IPS DF 4.7 (cell line): ENCODE measurements around the gene AGPAT3.

ENCODE experiments used
- DNase-seq: peaks from one replicate; pipeline ENCODE4 v3.0.0-alpha.2; 2013; ENCODE audit warnings: low spot score; ENCODE audit errors: extremely low read depth

Gene AGPAT3

GRCh38 chr21:43974791-43975468, 109.9 kb downstream of the AGPAT3 start:
- DNase-seq, result no peak

DNA sequence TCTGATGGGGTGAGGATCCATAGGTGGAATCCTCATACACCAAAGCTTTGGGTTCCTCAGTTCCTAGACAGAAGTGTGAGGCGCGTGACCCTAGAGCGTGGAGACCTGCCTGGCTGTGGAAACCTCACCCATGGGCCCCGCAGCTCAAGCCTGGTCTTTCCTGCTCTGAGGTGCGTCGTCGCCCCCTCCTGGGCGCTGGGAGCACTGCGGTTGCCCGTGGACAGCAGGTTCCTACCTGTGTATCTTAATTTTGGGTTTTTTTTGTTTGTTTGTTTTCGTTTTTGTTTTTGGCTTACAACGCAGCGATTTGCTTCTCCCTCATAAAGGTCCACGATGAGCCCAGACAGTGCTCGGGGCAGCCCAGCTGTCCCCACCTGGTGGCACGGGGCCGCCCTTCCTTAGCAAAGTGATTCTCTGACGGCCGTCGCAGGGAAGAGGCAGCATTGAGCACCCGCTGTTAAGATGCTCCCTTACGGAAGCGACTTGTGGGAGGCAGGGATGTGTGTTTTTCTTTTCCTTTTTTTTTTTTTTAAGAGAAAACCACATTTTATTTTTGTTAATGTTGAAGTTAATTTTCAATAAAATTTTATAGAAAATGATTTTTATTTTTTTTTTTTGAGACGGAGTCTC, 110.6 kb downstream of the AGPAT3 start:
- peak; percentile 36 for DNase-seq

DNA sequence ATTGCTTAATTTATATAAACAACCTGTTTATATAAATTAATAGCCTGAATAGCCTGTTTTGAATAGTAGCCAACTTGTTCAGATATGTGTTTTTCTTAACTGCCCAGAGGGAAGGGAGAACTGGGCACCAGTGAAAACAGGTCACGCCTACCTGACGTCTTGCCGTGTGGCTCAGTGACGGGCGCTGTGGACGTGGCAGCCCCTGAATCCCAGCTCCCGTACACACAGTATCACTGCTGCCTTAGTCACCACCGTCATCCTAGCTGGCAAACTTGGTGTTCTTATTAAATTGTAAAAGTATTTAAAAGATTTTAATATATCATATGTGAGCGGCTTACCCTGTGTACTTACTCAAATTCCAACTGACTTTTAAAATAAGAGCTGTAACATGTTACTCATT, 111.6 kb downstream of the AGPAT3 start:
- DNase-seq, result no peak

DNA sequence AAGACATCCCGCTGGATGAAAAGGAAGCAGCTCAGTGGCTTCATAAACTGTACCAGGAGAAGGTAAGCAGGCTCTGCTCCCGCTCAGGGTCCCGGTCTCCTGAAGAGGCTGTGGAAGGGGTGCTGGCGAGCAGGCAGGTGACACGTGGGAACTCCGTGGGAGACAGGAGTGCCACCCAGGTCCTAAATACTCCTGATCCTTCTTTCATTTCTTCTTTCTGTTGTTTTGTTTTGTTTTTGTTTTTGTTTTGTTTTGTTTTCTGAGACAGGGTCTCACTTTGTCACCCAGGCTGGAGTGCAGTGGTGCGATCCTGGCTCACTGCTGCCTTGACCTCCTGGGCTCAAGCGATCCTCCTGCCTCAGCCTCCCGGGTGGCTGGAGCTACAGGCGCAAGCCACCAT, 113.0 kb downstream of the AGPAT3 start:
- no peak for DNase-seq

DNA sequence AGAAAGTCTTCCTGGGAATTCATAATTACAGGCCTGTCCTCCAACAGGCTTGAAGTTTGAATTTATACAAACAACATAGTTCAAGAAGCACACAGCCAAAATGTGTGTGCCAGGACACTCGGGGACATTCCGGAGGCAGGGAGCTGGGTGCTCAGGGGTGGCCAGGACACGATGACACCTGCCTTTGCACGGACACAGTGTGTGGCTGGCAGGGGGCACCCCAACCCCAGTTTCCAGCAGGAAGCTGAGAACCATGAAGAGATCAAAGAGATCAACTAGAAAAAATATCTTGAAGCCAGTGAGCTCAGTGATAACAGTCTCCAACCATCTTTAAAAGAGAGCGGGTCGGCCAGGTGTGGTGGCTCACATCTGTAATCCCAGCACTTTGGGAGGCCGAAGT, 114.6 kb downstream of the AGPAT3 start:
- DNase-seq, result no peak

DNA sequence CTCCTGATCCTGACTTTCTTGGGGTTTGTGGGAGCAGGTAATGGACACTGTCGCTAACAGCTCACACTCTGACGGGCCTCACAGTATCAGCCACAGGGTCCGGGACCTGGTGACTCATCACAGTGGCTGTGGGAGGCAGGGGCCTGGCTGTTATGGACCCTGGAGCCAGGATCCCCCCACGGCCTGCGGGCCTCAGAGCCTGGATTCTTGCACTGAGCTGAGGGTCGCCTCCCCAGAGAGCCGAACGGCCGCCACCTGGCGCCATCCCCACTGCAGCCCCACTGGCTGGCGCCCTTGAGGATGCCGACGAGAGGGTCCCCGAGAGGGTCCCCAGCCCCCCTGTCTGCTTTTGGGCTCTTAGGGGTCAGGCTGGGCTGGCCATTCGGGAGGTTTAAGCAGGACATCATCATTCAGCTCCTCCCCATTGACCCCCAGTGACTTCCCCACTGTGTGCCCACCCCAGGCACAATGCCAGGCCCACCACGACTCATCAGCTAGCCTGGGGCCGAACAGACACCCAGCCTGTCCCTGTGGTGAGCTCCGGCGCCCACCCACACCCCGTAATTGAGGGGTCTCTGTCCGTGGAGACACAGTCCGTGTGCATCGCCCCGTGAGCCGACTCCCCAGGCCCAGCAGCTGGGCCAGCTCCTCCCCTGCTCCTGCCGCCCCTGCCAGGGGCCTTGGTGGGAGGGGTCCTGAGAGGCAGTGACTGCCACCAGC, 116.3 kb downstream of the AGPAT3 start:
- no peak for DNase-seq

DNA sequence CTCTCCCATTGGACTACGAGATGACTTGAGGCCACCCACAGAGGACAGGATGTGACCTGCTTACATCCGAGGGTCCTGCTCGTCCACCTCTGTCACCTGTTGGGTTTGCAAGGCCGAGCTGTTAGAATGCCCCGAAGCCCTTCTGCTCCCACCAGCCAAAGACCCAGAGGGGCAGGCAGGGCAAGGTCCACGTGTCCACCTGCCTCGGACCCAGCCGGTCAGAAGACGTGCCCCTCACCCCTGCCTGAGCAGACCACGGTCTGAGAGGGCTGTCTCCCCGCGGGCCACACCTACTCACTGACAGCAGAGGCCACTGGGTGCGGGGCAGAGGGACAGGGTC, 116.8 kb downstream of the AGPAT3 start:
- DNase-seq, result no peak

- no peak for DNase-seq
These were observed 117.6 kb downstream of the AGPAT3 start for GRCh38 chr21:43982489-43983078.

DNA sequence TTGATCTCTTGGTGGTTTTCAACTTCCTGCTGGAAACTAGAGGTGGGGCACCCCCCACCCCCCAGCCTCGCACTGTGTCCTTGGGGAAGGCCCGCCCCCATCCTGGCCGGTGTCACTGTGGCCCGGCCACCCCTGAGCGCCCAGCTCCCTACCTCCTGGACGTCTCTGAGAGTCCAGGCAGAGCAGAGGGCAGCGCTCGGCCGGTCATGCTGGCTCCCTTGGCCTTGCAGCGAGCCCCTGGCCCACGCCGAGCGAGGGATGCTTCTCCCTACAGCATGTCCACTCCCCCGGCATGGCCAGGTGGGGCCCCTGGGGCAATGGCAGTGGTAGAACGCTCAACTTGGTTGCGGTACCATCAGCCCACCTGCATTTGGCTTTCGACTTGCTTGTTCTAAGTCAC, 118.4 kb downstream of the AGPAT3 start:
- DNase-seq, result no peak

GRCh38 chr21:43983860-43984420, 118.9 kb downstream of the AGPAT3 start:
- DNase-seq, result no peak

- DNase-seq, result no peak
These were observed 120.1 kb downstream of the AGPAT3 start for GRCh38 chr21:43984905-43985689.

GRCh38 chr21:43985690-43986251, 120.7 kb downstream of the AGPAT3 start:
- DNase-seq, result no peak

DNA sequence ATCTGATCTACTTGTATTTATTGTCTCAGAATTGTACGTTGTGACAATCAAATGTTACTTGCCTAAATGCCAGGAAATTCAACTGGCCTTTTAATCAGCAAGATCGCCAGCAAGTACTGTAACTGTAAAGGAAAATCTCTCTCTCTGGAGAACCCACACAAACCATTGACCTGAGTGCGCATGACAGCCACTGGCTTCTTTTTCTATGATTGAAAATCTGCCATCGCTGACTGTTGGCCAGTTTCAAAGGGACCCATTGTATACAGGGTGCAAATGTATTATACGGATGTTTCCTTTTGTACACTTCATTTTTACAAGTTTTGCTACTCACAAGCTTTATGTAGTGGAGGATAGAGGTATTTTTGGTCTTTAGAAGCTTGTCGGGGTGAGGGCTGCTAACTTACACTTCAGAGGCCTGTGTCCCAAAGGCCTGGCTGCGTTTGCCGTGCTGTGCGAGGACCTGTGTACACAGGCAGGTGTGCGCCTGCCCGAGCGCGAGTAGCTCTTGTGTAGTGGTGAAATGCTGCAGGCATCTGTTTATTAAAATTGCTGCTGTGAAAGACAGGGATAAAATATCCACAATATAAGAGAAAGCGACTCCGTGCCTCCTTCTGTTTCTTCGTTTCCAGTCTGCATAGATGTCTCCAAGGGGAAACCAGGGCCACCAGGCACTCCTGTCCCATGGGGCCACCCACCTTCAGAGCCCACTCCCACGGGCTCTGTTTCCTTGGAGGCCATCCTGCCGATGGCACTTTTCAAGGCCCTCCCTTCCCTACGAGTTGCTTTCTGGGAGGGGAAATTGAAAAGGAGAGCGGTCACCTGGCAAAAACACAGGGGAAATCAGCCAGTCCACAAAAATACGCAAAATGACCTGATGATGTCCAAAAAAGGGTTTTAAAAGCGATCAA, 121.8 kb downstream of the AGPAT3 start:
- DNase-seq, result no peak

DNA sequence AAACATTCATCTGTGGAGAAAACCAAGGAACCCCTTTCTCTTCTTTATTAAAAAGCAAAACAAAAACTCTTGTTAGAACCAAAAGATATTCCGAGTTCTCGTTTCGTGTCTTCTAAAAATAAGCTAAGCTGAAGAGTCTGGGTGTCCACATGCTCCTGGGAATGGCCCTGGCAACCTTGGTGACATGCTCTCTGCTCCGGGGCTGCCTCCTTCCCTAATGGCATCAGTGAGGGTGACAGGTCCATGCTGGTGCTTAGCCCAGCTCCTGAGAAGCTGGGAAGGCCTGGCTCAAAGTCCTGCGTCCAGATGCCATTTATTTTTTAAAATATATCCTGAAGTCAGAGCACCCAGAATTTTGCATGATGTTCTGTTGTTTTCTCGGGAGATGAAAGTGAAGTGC, 122.5 kb downstream of the AGPAT3 start:
- no peak for DNase-seq

DNA sequence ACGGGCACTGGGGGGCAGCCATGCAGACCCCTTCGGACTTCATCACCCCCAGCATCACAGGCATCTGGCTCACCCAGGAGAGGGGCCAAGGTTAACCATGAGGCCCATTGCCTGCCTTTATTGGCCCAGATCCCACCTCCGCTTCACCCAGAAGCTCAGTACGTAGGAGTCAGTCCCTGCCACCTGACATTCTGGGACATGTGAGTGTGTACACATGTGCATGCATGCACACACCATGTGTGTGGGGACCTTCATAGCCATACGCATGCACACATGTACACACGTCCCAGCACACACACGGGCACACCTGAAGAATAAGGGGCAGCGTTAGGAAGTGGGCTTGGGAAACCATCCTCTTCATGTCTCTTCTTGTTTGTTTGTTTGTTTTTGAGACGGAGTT, 123.0 kb downstream of the AGPAT3 start:
- no peak for DNase-seq

- no peak for DNase-seq
These were observed 123.6 kb downstream of the AGPAT3 start for GRCh38 chr21:43988506-43989230.

- no peak for DNase-seq
These were observed 124.4 kb downstream of the AGPAT3 start for GRCh38 chr21:43989401-43989800.

DNA sequence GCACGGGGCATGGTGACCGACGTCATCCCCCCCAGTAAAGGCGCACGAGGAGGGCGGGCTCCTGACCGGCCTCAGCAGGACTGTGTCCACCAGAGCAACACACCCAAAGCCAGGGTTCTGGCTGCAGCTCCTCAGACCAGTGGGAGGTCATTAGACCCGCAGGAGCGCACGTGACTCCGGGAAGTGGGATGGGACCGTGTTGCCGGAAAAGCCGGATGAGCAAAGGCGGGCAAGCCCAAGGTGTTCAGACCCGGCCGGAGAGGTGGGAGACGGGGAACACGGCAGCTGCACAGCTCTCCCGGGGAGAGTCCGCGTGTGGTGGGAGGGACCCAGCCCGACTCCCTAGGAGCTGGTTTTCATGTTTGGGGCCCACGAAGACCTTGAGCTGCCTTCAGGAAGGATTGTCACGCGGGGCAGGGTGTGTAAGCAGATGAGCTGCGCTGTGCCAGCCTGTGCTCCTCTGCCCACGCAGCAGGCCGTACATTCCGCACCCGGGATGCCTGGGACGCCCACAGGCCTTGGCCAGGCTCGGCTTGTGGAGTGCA, 126.5 kb downstream of the AGPAT3 start:
- DNase-seq, result no peak

DNA sequence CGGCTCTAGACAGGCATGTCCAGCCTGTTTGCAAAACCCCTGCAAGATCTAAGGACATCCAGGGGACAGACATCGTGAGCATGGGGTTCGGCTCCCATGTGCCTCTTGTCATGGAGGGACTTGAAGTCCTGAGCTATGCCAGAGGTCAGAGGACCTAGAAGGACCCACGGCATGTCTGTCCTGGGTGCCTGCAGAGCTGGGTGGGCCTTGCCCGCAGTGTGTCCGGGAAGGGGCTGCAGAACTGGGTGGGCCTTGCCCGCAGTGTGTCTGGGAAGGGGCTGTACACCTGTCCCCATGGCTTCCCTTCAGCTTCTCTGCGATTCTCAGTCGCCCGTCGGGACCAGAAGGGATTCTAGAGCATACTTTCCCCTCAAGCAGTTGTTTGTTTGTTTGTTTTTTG, 127.1 kb downstream of the AGPAT3 start:
- DNase-seq, result no peak
